IPS-18c (cell line): ENCODE measurements around the gene MAL.
"Not testable (repeated sequence)": the region's sequence is repeated elsewhere in the genome, so short reads cannot be mapped to it uniquely, and the experiment has no call there.

Experiments
- H3K4me3 ChIP-seq: 2 replicates; pipeline ENCODE4 v1.7.0; 2013; ENCODE audit warnings: low read depth, mild to moderate bottlenecking, low read length, moderate library complexity; ENCODE audit not compliant: insufficient read depth
- H3K9me3 ChIP-seq: one replicate; pipeline ENCODE4 v1.6.1; 2013; ENCODE audit warnings: mild to moderate bottlenecking, low read length, moderate library complexity; ENCODE audit not compliant: control insufficient read depth, insufficient read depth

MAL gene

DNA sequence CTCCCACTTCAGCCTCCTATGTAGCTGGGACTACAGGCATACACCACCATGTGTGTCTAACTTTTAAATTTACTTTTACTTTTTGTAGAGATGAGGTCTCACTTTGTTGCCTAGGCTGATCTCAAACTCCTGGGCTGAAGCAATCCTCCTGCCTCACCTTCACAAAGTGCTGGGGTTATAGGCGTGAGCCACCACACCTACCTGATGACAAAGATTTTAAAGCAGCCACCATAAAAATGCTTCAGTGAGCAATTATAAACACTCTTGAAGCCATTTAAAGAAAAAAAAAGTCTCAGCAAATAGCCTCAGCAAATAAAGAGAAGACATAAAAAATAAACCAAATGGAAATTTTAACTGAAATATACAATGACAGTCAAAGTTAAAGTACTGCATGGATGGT lies 60.5 kb downstream of the MAL start:
- Histone ChIP-seq H3K9me3 (peaks cover 3% of the 10 kb centered on the region), H3K4me3 (no peak overlapping the region)

DNA sequence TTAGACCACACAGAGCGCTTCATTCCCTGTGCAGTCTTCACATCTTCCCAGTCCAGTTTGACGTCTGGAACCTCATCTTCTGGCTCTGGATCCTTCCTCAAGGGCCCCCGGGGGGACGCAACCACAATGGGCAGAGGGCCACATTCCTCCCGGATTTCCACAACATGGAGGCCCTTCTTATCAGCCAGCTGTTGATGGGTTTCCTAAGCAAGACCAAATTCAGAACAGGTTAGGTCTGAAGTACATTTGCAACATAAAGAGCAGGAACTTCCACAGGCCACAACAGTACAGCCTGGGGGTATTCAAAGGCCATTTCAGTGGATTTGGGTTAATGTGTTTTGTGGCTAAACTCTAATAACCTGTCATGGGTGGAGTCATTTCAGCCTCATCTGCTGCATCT lies 61.9 kb downstream of the MAL start:
- Histone ChIP-seq H3K9me3 (peaks cover 4% of the 10 kb centered on the region), H3K4me3 (no peak overlapping the region)

DNA sequence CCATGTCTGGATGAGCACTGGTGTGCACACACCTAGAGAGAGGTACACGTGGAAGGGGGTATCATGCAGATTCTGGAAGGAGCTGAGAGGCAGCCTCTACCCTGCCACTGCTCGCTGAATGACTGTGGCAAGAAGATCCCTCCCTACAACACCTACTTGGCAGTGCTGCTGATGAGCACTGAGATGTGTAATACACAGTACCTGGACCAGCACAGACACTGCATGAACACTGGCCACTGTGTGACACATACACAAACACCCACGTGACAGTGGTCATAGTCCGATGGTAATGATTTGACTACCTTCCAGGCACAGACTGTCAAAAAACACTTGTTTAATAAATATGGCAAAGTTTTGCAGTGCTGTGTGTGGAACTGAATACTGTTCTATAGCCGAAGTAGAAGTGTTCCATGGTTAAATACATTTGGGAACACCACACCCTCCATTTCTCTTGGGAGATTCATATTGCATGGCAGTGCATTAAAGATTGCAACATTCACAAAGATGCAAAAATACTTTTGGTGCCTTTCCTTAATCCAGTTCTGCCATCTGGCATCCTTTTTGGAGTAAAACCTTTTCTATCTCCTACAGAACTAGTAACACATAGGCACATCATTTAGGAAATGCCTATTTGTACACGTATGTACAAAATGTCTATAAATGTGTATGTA lies 66.5 kb downstream of the MAL start:
- H3K4me3 ChIP-seq, result no peak overlapping the region

DNA sequence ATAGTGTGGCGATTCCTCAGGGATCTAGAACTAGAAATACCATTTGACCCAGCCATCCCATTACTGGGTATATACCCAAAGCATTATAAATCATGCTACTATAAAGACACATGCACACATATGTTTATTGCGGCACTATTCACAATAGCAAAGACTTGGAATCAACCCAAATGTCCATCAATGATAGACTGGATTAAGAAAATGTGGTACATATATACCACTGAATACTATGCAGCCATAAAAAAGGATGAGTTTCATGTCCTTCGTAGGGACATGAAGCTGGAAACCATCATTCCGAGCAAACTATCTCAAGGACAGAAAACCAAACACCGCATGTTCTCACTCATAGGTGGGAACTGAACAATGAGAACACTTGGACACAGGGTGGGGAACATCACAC lies 72.8 kb downstream of the MAL start:
- not testable (repeated sequence) for H3K4me3 ChIP-seq, H3K9me3 ChIP-seq

More for the DNA sequence above, 66.5 kb downstream of the MAL start:
- H3K9me3 ChIP-seq, result peaks cover 4% of the 10 kb centered on the region

DNA sequence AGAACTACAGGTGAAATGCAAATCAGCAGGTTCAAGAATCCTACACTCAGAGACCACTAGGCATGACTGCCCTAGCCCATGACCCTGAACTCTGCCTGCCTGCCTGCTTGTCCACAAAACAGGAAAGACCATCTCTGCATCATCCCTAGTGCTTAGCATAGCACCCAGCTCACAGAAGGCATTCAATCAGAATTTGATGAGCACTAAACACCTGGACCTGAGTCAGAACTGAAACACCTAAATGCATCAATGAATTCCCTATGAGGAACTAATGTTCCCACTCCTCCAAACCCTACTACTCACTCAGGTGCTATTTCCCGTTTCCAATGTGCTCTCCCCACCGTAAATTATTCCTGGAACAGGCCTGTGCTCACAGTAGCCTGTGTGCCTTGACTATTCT lies 74.4 kb downstream of the MAL start:
- no peak overlapping the region for H3K4me3 ChIP-seq
- H3K9me3 ChIP-seq, result no peaks in the 10 kb centered on the region
